MM.1S (cell line): Measurements from ENCODE around the gene MX1.

ENCODE experiments used
- DNase-seq: peaks from one replicate; pipeline ENCODE4 v3.0.0-alpha.2; 2015
- H2AFZ ChIP-seq: fragments of 300-600 bp; sonication (generic); 2 replicates; pipeline ENCODE4 v1.6.0; 2016; ENCODE audit warnings: antibody characterized with exemption, low read length
- H3F3A ChIP-seq: fragments of 300-600 bp; sonication (generic); 2 replicates; pipeline ENCODE4 v1.6.1; 2016; ENCODE audit warnings: mild to moderate bottlenecking, antibody characterized with exemption, low read length, moderate library complexity, mixed read lengths; ENCODE audit not compliant: insufficient read depth
- H3K27ac ChIP-seq: fragments of 300-600 bp; sonication (generic); 2 replicates; pipeline ENCODE4 v1.5.1; 2016; ENCODE audit warnings: mild to moderate bottlenecking, low read length
- H3K27me3 ChIP-seq: fragments of 300-600 bp; sonication (generic); replicated peaks from 2 replicates; pipeline ENCODE4 v1.6.0; 2016; ENCODE audit warnings: low read length; ENCODE audit not compliant: insufficient read depth
- H3K36me3 ChIP-seq: fragments of 300-600 bp; sonication (generic); replicated peaks from 2 replicates; pipeline ENCODE4 v1.6.1; 2016; ENCODE audit warnings: mild to moderate bottlenecking, low read length, mixed read lengths; ENCODE audit not compliant: insufficient read depth
- H3K4me1 ChIP-seq: fragments of 300-600 bp; sonication (generic); 2 replicates; pipeline ENCODE4 v1.6.1; 2016; ENCODE audit warnings: low read length, mixed read lengths
- H3K4me2 ChIP-seq: fragments of 300-600 bp; sonication (generic); 2 replicates; pipeline ENCODE4 v1.6.0; 2016; ENCODE audit warnings: low read depth, low read length
- H3K4me3 ChIP-seq: fragments of 300-600 bp; sonication (generic); 2 replicates; pipeline ENCODE4 v1.5.1; 2016; ENCODE audit warnings: low read length, mixed read lengths
- H3K79me2 ChIP-seq: fragments of 300-600 bp; sonication (generic); 2 replicates; pipeline ENCODE4 v1.6.1; 2016; ENCODE audit warnings: mixed run types, low read length, mixed read lengths
- H3K9ac ChIP-seq: fragments of 300-600 bp; sonication (generic); 2 replicates; pipeline ENCODE4 v1.6.1; 2016; ENCODE audit warnings: low read length, mixed read lengths
- H3K9me2 ChIP-seq: fragments of 300-600 bp; sonication (generic); replicated peaks from 2 replicates; pipeline ENCODE4 v1.6.1; 2016; ENCODE audit warnings: mild to moderate bottlenecking, low read length, mixed read lengths; ENCODE audit not compliant: insufficient read depth
- H3K9me3 ChIP-seq: fragments of 300-600 bp; sonication (generic); replicated peaks from 2 replicates; pipeline ENCODE4 v1.6.1; 2016; ENCODE audit warnings: mild to moderate bottlenecking, low read length, mixed read lengths; ENCODE audit not compliant: insufficient read depth
- H4K20me1 ChIP-seq: fragments of 300-600 bp; sonication (generic); 2 replicates; pipeline ENCODE4 v1.6.1; 2016; ENCODE audit warnings: mild to moderate bottlenecking, low read length, moderate library complexity, mixed read lengths; ENCODE audit not compliant: insufficient read depth
- CTCF ChIP-seq: fragments of 300-600 bp; sonication (generic); IDR thresholded peaks from 2 replicates; pipeline ENCODE4 v1.5.1; 2016; ENCODE audit warnings: antibody characterized with exemption, low read length, mixed read lengths
- EZH2 ChIP-seq: fragments of 300-600 bp; sonication (generic); optimal IDR thresholded peaks from 2 replicates; pipeline ENCODE3; 2017; ENCODE audit warnings: low read depth, mild to moderate bottlenecking, antibody characterized with exemption, low read length, mixed read lengths
- EZH2phosphoT487 ChIP-seq: fragments of 300-600 bp; sonication (generic); IDR thresholded peaks from 2 replicates; pipeline ENCODE4 v1.6.1; 2018; ENCODE audit warnings: antibody characterized with exemption, low read length

The MX1 gene

GRCh38 chr21:41432562-41433460 is 6.8 kb downstream of the MX1 start:
- H3K9me2 ChIP-seq = no peaks in the 10 kb centered on the region
- TF ChIP-seq EZH2 = no peak
- no peak for TF ChIP-seq EZH2phosphoT487
- no peak for TF ChIP-seq CTCF
- H2AFZ ChIP-seq = no peak overlapping the region
- H3K27me3 ChIP-seq = no peaks in the 10 kb centered on the region
- H3K4me2 ChIP-seq = no peak overlapping the region
- no peak for DNase-seq
- H3K4me1 ChIP-seq = no peaks in the 10 kb centered on the region
- no peaks in the 10 kb centered on the region for H3K9me3 ChIP-seq
- no peaks in the 10 kb centered on the region for H4K20me1 ChIP-seq
- H3K27ac ChIP-seq = no peak overlapping the region
- H3K79me2 ChIP-seq = no peaks in the 10 kb centered on the region
- H3F3A ChIP-seq = no peaks in the 10 kb centered on the region
- H3K36me3 ChIP-seq = no peaks in the 10 kb centered on the region
- H3K9ac ChIP-seq = no peak overlapping the region
- H3K4me3 ChIP-seq = no peak overlapping the region

- Histone ChIP-seq H3K9me2 (no peaks in the 10 kb centered on the region), H3K9me3 (no peaks in the 10 kb centered on the region), H3K4me1 (no peaks in the 10 kb centered on the region), H3K27ac (no peak overlapping the region), H3F3A (no peaks in the 10 kb centered on the region), H3K4me2 (no peak overlapping the region), H4K20me1 (no peaks in the 10 kb centered on the region), H3K4me3 (no peak overlapping the region), H2AFZ (no peak overlapping the region), H3K9ac (no peak overlapping the region), H3K36me3 (no peaks in the 10 kb centered on the region), H3K79me2 (no peaks in the 10 kb centered on the region), H3K27me3 (no peaks in the 10 kb centered on the region)
- DNase-seq = no peak
- TF ChIP-seq EZH2 (no peak), CTCF (no peak), EZH2phosphoT487 (no peak)
Measured at GRCh38 chr21:41433566-41433965, 7.5 kb downstream of the MX1 start.

GRCh38 chr21:41435706-41436105 is 9.7 kb downstream of the MX1 start:
- no peaks in the 10 kb centered on the region for H3F3A ChIP-seq
- H3K9ac ChIP-seq = no peak overlapping the region
- no peaks in the 10 kb centered on the region for H3K36me3 ChIP-seq
- H3K9me3 ChIP-seq = no peaks in the 10 kb centered on the region
- DNase-seq = no peak
- H3K27me3 ChIP-seq = no peaks in the 10 kb centered on the region
- H3K4me3 ChIP-seq = no peak overlapping the region
- no peaks in the 10 kb centered on the region for H3K9me2 ChIP-seq
- H3K79me2 ChIP-seq = no peaks in the 10 kb centered on the region
- H3K27ac ChIP-seq = no peak overlapping the region
- no peak for TF ChIP-seq EZH2
- no peak for TF ChIP-seq EZH2phosphoT487
- no peak for TF ChIP-seq CTCF
- H3K4me2 ChIP-seq = no peak overlapping the region
- H3K4me1 ChIP-seq = no peaks in the 10 kb centered on the region
- no peaks in the 10 kb centered on the region for H4K20me1 ChIP-seq
- H2AFZ ChIP-seq = no peak overlapping the region
